HG02943 (cell line): Measurements from ENCODE around the gene RGS12.
A peak's percentile ranks its signal among the peaks of the same experiment; 100 is the strongest.

Experiments used
- ATAC-seq: cut with Tn5 transposase; IDR thresholded peaks from one replicate; pipeline ENCODE4 v1.9.1; 2021; ENCODE audit warnings: mild to moderate bottlenecking, low read depth, moderate library complexity; ENCODE audit not compliant: unreplicated experiment

The RGS12 gene

GRCh38 chr4:3292571-3293400 lies at the start of gene RGS12:
Gene RGS12 (plus strand): TSS chr4:3293021. CDS start chr4:3316171, 23,150 bp downstream.
- peak; percentile 84 for ATAC-seq

GRCh38 chr4:3243136-3243780 lies 49.6 kb upstream of the RGS12 start:
- no peak for ATAC-seq

- no peak for ATAC-seq
Observed at GRCh38 chr4:3244002-3244401, 48.8 kb upstream of the RGS12 start.

- ATAC-seq: no peak
Observed at GRCh38 chr4:3244747-3245146, 48.1 kb upstream of the RGS12 start.

- ATAC-seq: no peak
Observed at GRCh38 chr4:3245676-3246075, 47.1 kb upstream of the RGS12 start.

GRCh38 chr4:3246458-3247398 lies 46.1 kb upstream of the RGS12 start:
- no peak for ATAC-seq

GRCh38 chr4:3247399-3248177 lies 45.2 kb upstream of the RGS12 start:
- ATAC-seq: no peak

GRCh38 chr4:3248178-3248480 lies 44.7 kb upstream of the RGS12 start:
- ATAC-seq: no peak

GRCh38 chr4:3248811-3249661 lies 43.8 kb upstream of the RGS12 start, which contains the start of gene MSANTD1:
Gene MSANTD1 (plus strand): TSS chr4:3249159. CDS start chr4:3249223, 64 bp downstream.
- ATAC-seq: no peak

GRCh38 chr4:3249711-3250437 lies 42.9 kb upstream of the RGS12 start:
- ATAC-seq: no peak

GRCh38 chr4:3250438-3250955 lies 42.3 kb upstream of the RGS12 start:
- ATAC-seq: no peak

GRCh38 chr4:3250956-3251690 lies 41.7 kb upstream of the RGS12 start:
- ATAC-seq: no peak

GRCh38 chr4:3251691-3252479 lies 40.9 kb upstream of the RGS12 start:
- ATAC-seq: no peak

GRCh38 chr4:3252480-3252828 lies 40.4 kb upstream of the RGS12 start:
- no peak for ATAC-seq

- no peak for ATAC-seq
Observed at GRCh38 chr4:3252831-3253641, 39.8 kb upstream of the RGS12 start.

GRCh38 chr4:3253808-3254207 lies 39.0 kb upstream of the RGS12 start:
- ATAC-seq: no peak
